Measurements from ENCODE around the gene PDGFC.

Gene PDGFC

DNA sequence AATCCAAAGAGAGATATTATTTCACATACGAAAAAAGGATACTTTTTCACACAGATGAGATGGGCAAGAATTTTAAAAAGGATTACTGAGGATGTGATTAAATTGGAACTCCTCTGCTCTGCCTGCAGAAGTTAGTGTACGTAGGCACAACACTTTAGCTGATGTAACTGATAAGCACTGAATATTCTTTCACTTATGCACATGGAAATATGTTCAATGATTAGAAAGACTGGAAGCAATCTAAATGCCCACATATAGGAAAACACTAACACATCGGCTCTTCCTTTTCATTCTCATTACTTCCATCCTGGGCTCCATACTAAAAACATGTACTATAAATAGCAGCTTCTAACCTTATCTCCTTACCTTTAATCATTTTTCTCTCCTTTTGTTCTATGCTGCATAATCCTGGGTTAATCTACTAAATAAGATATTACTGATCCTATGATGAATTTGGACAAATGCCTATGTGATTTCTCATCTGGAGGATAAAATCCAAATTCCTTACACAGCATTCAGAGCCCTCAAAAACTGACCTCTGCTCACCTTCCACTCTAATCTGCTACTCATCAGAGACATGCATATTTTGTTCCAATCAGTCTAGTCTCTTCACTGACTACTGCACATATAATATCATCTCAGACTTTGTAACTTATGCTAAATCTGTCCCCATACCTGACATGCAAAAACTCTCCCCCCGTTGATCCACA lies 197.8 kb downstream of the PDGFC start:
- Histone ChIP-seq H3K27me3 (ENCODE audit: insufficient read depth, low read length, poor library complexity) (no peaks in the 10 kb centered on the region), H2AFZ (ENCODE audit: low read depth, low read length) (no peak overlapping the region), H3K36me3 (ENCODE audit: insufficient read depth, low read length) (no peaks in the 10 kb centered on the region), H3K9ac (ENCODE audit: low read depth, low read length) (no peak overlapping the region), H3K4me1 (ENCODE audit: insufficient read depth, low read length) (no peaks in the 10 kb centered on the region), H4K20me1 (ENCODE audit: insufficient read depth, low read length) (no peaks in the 10 kb centered on the region), H3K4me2 (ENCODE audit: insufficient read depth, low read length) (no peak overlapping the region), H3K4me3 (ENCODE audit: low read depth in 1 of 2, low read length in 2 of 2) (no peak overlapping the region), H3K79me2 (ENCODE audit: insufficient read depth, low read length) (no peaks in the 10 kb centered on the region), H3K27ac (ENCODE audit: low read length) (no peak overlapping the region), H3K9me3 (ENCODE audit: insufficient read depth, low read length, severe bottlenecking) (no peaks in the 10 kb centered on the region)
- no peak for DNase-seq
- ATAC-seq (ENCODE audit: insufficient read depth, low read depth), result no peak
- TF ChIP-seq EZH2 (IDR thresholded peaks at IDR 0.05; ENCODE audit: borderline replicate concordance, low read depth, low read length, severe bottlenecking), result no peak
- TF ChIP-seq, protein P1, sequence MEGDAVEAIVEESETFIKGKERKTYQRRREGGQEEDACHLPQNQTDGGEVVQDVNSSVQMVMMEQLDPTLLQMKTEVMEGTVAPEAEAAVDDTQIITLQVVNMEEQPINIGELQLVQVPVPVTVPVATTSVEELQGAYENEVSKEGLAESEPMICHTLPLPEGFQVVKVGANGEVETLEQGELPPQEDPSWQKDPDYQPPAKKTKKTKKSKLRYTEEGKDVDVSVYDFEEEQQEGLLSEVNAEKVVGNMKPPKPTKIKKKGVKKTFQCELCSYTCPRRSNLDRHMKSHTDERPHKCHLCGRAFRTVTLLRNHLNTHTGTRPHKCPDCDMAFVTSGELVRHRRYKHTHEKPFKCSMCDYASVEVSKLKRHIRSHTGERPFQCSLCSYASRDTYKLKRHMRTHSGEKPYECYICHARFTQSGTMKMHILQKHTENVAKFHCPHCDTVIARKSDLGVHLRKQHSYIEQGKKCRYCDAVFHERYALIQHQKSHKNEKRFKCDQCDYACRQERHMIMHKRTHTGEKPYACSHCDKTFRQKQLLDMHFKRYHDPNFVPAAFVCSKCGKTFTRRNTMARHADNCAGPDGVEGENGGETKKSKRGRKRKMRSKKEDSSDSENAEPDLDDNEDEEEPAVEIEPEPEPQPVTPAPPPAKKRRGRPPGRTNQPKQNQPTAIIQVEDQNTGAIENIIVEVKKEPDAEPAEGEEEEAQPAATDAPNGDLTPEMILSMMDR (IDR thresholded peaks at IDR 0.05; ENCODE audit: borderline replicate concordance, extremely low read depth, low read length, poor library complexity, severe bottlenecking), result no peak

DNA sequence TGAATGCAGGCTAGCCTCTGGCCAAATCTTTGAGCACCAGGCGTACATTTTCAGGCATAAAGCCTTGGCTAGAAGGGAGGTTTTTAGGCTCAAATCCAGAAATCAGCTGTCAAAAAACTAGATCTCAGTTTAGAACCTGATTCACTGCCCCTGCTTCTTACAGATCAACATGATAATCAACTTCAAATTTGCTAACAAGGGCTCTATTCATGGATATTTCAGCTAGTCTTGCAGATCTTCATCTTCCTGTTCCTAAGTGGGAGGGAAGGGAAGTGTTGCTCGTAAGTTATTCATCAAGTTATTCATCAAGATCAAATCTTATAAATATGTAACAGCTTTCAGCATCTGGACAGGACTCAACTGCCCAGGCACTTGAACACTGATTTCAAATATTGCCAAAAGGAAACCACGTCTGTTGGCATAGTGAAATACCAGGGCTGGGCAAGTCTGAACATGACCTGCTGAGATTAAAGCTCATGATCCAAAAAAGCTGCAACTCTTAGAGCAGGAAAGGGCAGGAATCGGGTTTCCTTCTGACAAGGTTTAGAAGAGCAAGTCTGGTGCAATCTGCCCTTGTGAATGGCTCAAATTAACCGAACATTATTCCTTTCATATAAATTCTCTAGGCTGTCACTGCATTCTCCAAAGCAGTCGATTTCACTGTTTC lies 200.3 kb downstream of the PDGFC start:
- H3K4me3 ChIP-seq (ENCODE audit: low read depth in 1 of 2, low read length in 2 of 2), result no peak overlapping the region

DNA sequence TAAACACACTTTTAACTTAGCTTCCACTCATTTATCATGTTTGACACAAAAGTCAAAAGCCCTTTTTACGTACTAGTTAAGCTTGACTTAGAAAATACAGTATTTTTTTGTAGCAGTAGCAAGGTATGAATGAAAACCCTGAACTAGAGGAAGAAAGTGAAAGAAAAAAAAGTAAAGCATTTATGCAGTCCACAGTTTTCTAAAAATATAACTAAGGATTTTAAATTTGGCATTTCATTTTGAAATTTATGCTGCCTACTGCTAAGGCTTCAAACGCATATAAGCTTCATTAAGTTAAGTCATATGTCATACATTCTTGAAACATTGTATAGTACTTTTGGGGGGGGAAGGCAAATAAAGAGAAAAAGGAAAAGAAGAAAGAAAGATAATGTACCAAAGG lies 201.5 kb downstream of the PDGFC start:
- Histone ChIP-seq H3K36me3 (ENCODE audit: insufficient read depth, low read length) (no peaks in the 10 kb centered on the region), H3K27me3 (ENCODE audit: insufficient read depth, low read length, poor library complexity) (no peaks in the 10 kb centered on the region), H3K79me2 (ENCODE audit: insufficient read depth, low read length) (no peaks in the 10 kb centered on the region), H3K4me2 (ENCODE audit: insufficient read depth, low read length) (no peak overlapping the region), H3K9ac (ENCODE audit: low read depth, low read length) (no peak overlapping the region), H3K4me3 (ENCODE audit: low read depth in 1 of 2, low read length in 2 of 2) (no peak overlapping the region), H3K9me3 (ENCODE audit: insufficient read depth, low read length, severe bottlenecking) (no peaks in the 10 kb centered on the region), H3K4me1 (ENCODE audit: insufficient read depth, low read length) (no peaks in the 10 kb centered on the region), H2AFZ (ENCODE audit: low read depth, low read length) (no peak overlapping the region), H3K27ac (ENCODE audit: low read length) (no peak overlapping the region), H4K20me1 (ENCODE audit: insufficient read depth, low read length) (no peaks in the 10 kb centered on the region)
- TF ChIP-seq EZH2 (IDR thresholded peaks at IDR 0.05; ENCODE audit: borderline replicate concordance, low read depth, low read length, severe bottlenecking), result no peak
- TF ChIP-seq, protein P1 (IDR thresholded peaks at IDR 0.05; ENCODE audit: borderline replicate concordance, extremely low read depth, low read length, poor library complexity, severe bottlenecking), result no peak
- ATAC-seq (ENCODE audit: insufficient read depth, low read depth) (no peak), DNase-seq (no peak)

More for the DNA sequence above, 200.3 kb downstream of the PDGFC start:
- H3K27me3 ChIP-seq (ENCODE audit: insufficient read depth, low read length, poor library complexity), result no peaks in the 10 kb centered on the region
- no peaks in the 10 kb centered on the region for H3K9me3 ChIP-seq (ENCODE audit: insufficient read depth, low read length, severe bottlenecking)
- H3K79me2 ChIP-seq (ENCODE audit: insufficient read depth, low read length), result no peaks in the 10 kb centered on the region
- ATAC-seq (ENCODE audit: insufficient read depth, low read depth) (no peak), DNase-seq (no peak)
- H3K4me2 ChIP-seq (ENCODE audit: insufficient read depth, low read length), result no peak overlapping the region
- H4K20me1 ChIP-seq (ENCODE audit: insufficient read depth, low read length), result no peaks in the 10 kb centered on the region
- H3K27ac ChIP-seq (ENCODE audit: low read length), result no peak overlapping the region
- H3K4me1 ChIP-seq (ENCODE audit: insufficient read depth, low read length), result no peaks in the 10 kb centered on the region
- H2AFZ ChIP-seq (ENCODE audit: low read depth, low read length), result no peak overlapping the region
- no peak for TF ChIP-seq EZH2 (IDR thresholded peaks at IDR 0.05; ENCODE audit: borderline replicate concordance, low read depth, low read length, severe bottlenecking)
- TF ChIP-seq, protein P1 (IDR thresholded peaks at IDR 0.05; ENCODE audit: borderline replicate concordance, extremely low read depth, low read length, poor library complexity, severe bottlenecking), result no peak
- H3K36me3 ChIP-seq (ENCODE audit: insufficient read depth, low read length), result no peaks in the 10 kb centered on the region
- H3K9ac ChIP-seq (ENCODE audit: low read depth, low read length), result no peak overlapping the region

Measured in DND-41 (cell line).